Upper lobe of right lung (tissue), 1 donor: Measurements from ENCODE around the gene MED26. TPM values are rescaled to one million over a fixed set of nuclear protein-coding genes. Genes with fewer than 3 reads are reported as not detected.
"Not testable (repeated sequence)": the region's sequence is repeated elsewhere in the genome, so short reads cannot be mapped to it uniquely, and the experiment has no call there.

Experiments used
- ATAC-seq: fragments of 200-7000 bp; cut with Tn5 transposase; one replicate; pipeline ENCODE4 v1.9.1; 2020; ENCODE audit warnings: mild to moderate bottlenecking, moderate library complexity
- DNase-seq: peaks from one replicate; pipeline ENCODE4 v3.0.0-alpha.2; 2020
- H3K27ac ChIP-seq: fragments of 200-600 bp; one replicate; pipeline ENCODE4 v1.8.0; 2022
- H3K27me3 ChIP-seq: fragments of 200-600 bp; one replicate; pipeline ENCODE4 v1.8.0; 2022; ENCODE audit warnings: mild to moderate bottlenecking
- H3K36me3 ChIP-seq: fragments of 200-600 bp; one replicate; pipeline ENCODE4 v1.8.0; 2022
- H3K4me1 ChIP-seq: fragments of 200-600 bp; one replicate; pipeline ENCODE4 v1.8.0; 2022
- H3K4me3 ChIP-seq: fragments of 200-600 bp; one replicate; pipeline ENCODE4 v1.8.0; 2022; ENCODE audit warnings: mild to moderate bottlenecking
- H3K9me3 ChIP-seq: fragments of 200-600 bp; one replicate; pipeline ENCODE4 v1.8.0; 2022
- CTCF ChIP-seq: fragments of 200-600 bp; IDR thresholded peaks from one replicate; pipeline ENCODE4 v1.8.0; 2022; ENCODE audit warnings: antibody characterized with exemption
- intact Hi-C: fragments of 100-400 bp; cut with DNase I; formaldehyde crosslinking; loops from one replicate; pipeline ENCODE4 v1.11.0; 2022
- long read RNA-seq: library from polyadenylated mRNA; unstranded; transcript quantifications from one replicate; pipeline ENCODE4 v2.0.0, GENCODE V29; 2021
- total RNA-seq: library from RNA; stranded (reverse); fragmentation: NEBNext Ultra II Directional; extraction: Animal tissue kit (Norgen Biotek cat#: 25700); gene quantifications from one replicate; pipeline ENCODE4 v1.2.1, GENCODE V29; 2021
- donor health status: DM: no; HTN: yes; CAD: no; lungs with severe emphysema.

Gene MED26, protein sequence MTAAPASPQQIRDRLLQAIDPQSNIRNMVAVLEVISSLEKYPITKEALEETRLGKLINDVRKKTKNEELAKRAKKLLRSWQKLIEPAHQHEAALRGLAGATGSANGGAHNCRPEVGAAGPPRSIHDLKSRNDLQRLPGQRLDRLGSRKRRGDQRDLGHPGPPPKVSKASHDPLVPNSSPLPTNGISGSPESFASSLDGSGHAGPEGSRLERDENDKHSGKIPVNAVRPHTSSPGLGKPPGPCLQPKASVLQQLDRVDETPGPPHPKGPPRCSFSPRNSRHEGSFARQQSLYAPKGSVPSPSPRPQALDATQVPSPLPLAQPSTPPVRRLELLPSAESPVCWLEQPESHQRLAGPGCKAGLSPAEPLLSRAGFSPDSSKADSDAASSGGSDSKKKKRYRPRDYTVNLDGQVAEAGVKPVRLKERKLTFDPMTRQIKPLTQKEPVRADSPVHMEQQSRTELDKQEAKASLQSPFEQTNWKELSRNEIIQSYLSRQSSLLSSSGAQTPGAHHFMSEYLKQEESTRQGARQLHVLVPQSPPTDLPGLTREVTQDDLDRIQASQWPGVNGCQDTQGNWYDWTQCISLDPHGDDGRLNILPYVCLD
- 13.4 TPM for total RNA-seq
- long read RNA-seq, transcript MED26-202 (1 exons, 3,871 nt) = major isoform, 13 of 19 reads
- long read RNA-seq, transcript MED26-201 (3 exons, 3,174 nt) = minor isoform, 5 of 19 reads
- long read RNA-seq, partial matches to known transcripts = 0 of 19 reads
- long read RNA-seq, other reads (novel, unspliced or antisense) = 0 of 19 reads

DNA sequence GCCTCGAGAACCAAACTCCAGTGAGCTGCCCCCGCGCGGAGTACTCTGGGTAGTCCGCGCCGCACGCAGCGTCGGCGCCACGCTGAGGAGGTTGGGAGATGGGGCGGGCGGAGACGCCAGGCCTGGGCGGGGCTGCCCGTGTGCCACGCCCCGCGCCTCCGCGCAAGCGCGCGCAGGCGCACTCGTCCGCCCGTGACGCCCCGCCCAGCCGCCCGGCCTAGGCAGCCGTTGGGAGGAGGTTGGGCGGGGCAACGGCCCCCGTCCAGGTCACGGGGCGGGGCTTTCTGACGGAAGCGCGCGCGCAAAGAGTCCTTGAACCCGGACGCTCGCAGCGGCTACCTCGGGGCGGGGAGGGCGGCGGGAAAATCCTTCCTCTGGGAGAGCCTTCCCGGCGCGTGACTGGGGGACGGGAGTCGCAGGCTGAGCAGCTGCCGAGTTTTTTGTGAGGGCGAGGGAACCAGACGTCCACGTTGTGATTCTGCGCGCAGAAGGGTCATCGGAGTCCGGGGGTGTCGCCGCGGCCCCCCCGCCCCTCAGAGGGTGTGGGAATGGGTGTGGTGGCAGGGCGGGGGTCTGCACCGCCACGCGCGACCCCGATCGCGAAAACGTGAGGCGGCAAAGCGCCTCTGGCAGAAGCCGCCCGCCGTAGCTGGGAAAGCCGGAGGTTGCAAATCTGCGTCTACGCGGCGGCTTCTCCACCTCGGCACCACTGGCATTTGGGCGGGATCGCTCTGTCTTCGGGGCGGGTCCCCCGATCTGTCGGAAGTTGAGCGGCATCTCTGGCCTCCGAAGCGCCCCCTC, at the start of gene MED26:
Gene MED26, minus strand, starts transcription at position 22 of the 801 bp plus-strand sequence. CDS start 261 bp downstream, outside the sequence.
- H3K27ac ChIP-seq = peak within 1 kb of the TSS; percentile 96
- no peak for TF ChIP-seq CTCF
- intact Hi-C loops = loop anchor here (10.0 kb wide), 1 partner anchor 54 kb away; the partner anchor contains the start of gene SLC35E1
- peak; percentile 95 for ATAC-seq
- no peaks in the 10 kb centered on the region for H3K27me3 ChIP-seq
- H3K36me3 ChIP-seq = peaks cover 25% of the 10 kb centered on the region
- peak; percentile 98 for DNase-seq
- H3K4me3 ChIP-seq = peak within 1 kb of the TSS; percentile 97
- peaks cover 35% of the 10 kb centered on the region for H3K4me1 ChIP-seq
- H3K9me3 ChIP-seq = no peaks in the 10 kb centered on the region

GRCh38 chr19:16677055-16677454, 49.1 kb upstream of the MED26 start:
- Histone ChIP-seq H3K4me3 (no peak overlapping the region), H3K27ac (no peak overlapping the region), H3K4me1 (no peaks in the 10 kb centered on the region), H3K36me3 (no peaks in the 10 kb centered on the region), H3K27me3 (no peaks in the 10 kb centered on the region), H3K9me3 (no peaks in the 10 kb centered on the region)
- ATAC-seq = no peak
- no peak for TF ChIP-seq CTCF
- intact Hi-C loops = no loop called here
- no peak for DNase-seq

DNA sequence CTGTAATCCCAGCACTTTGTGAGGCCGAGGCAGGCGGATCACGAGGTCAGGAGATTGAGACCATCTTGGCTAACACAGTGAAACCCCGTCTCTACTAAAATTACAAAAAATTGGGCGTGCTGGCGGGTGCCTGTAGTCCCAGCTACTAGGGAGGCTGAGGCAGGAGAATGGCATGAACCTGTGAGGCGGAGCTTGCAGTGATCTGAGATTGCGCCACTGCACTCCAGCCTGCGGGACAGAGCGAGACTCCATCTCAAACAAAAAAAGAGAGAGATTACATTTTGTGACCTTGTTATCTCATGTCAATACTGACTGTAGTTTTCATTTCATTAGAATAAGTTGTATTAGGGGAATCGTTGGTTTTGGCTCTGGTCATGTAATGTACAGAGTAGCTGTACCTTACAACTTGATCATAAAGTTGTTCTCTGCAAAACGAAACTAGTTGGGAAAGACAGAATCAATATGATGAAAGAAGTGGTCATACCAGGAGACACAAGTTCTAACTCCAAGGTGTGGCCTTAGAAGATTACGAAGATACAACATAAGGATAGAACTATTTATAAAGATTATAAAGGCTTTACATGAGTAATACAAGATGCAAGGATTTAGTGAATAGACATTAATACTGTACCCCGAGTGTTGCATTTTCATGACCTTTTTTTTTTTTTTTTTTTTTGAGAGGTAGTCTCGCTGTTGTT, 48.2 kb upstream of the MED26 start:
- no peaks in the 10 kb centered on the region for H3K27me3 ChIP-seq
- no peak for ATAC-seq
- H3K36me3 ChIP-seq = no peaks in the 10 kb centered on the region
- no peak overlapping the region for H3K4me3 ChIP-seq
- DNase-seq = no peak
- no peak for TF ChIP-seq CTCF
- H3K9me3 ChIP-seq = no peaks in the 10 kb centered on the region
- intact Hi-C loops = no loop called here
- H3K4me1 ChIP-seq = no peaks in the 10 kb centered on the region
- no peak overlapping the region for H3K27ac ChIP-seq

- intact Hi-C loops, H3K27ac ChIP-seq, DNase-seq, ATAC-seq, H3K36me3 ChIP-seq, H3K4me3 ChIP-seq, H3K27me3 ChIP-seq, H3K4me1 ChIP-seq, H3K9me3 ChIP-seq: not testable (repeated sequence)
Observed at GRCh38 chr19:16673839-16674238, 45.8 kb upstream of the MED26 start.

- Histone ChIP-seq H3K9me3 (no peaks in the 10 kb centered on the region), H3K27ac (no peak overlapping the region), H3K4me1 (no peaks in the 10 kb centered on the region), H3K36me3 (no peaks in the 10 kb centered on the region), H3K4me3 (no peak overlapping the region), H3K27me3 (no peaks in the 10 kb centered on the region)
- intact Hi-C loops = no loop called here
- ATAC-seq (no peak), DNase-seq (no peak)
- no peak for TF ChIP-seq CTCF
Observed at GRCh38 chr19:16673231-16673630, 45.2 kb upstream of the MED26 start.
